RWPE1 (cell line): Measurements from ENCODE around the gene SLC66A1.
"Not testable (repeated sequence)": the region's sequence is repeated elsewhere in the genome, so short reads cannot be mapped to it uniquely, and the experiment has no call there.

ENCODE experiments used
- CTCF ChIA-PET: fragments of 350-600 bp; sonication (Branson Sonifier 250); formaldehyde crosslinking; extraction: SDS; loops from one replicate; lab custom pipeline; 2021; lab: Yijun Ruan, JAX
- POLR2A ChIA-PET: fragments of 400-600 bp; formaldehyde crosslinking; extraction: SDS; loops from one replicate; lab custom pipeline; 2020; ENCODE audit warnings: antibody characterized with exemption; ENCODE audit not compliant: low non-redundant PET; lab: Yijun Ruan, JAX
- DNase-seq: peaks from one replicate; pipeline ENCODE4 v3.0.0; 2012; ENCODE audit warnings: low spot score
- H3K27ac ChIP-seq: fragments of 450-650 bp; 2 replicates; pipeline ENCODE4 v1.5.1; 2017
- CTCF ChIP-seq: fragments of 450-650 bp; conservative IDR thresholded peaks from 2 replicates; pipeline ENCODE4 v1.5.1; 2017; ENCODE audit warnings: low read depth, mild to moderate bottlenecking

The SLC66A1 gene

DNA sequence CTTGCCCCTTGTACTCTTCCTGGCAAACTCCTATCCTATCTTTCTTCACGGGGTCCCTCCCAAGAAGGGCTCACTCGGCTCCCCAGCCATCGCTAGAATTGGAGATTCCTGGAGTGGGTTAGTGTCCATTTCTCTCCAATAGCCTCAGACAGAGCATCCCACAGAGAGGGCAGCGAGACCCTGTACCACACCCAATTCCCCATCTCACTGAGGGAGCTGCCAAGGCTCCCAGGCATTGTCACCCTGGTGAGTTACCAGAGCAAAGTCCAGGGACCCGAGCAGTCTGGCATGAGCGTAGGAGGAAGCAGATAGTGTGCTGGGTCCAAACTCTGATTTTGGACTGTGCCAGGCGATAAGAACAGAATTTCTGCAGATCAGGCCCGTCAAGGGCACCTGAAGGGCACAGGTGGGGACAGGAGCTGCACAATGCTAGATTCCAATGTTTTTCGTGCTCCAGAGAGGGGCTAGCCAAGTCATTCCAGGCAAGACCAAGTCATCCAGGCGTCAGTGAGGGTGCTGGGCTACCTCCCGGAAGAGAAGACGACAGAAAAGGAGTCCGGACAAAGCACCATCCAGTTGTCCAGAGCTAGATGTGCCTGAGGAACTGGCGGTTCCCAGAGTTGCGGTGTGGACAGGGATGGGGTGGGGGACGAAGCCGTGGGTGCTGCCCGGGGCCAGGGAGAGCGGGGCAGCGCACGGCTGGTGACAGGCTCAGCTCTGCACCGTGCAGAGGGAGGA is 38.9 kb upstream of the SLC66A1 start:
- no peak for TF ChIP-seq CTCF
- CTCF ChIA-PET: no interaction called here
- DNase-seq: no peak
- POLR2A ChIA-PET: no interaction called here
- H3K27ac ChIP-seq: no peak overlapping the region

- POLR2A ChIA-PET, H3K27ac ChIP-seq, DNase-seq: not testable (repeated sequence)
- CTCF ChIA-PET: interaction anchor here (0.6 kb wide), 1 partner anchor 380 kb away, joined by 3 read pairs; no protein-coding TSS in a partner anchor
These were observed 38.1 kb upstream of the SLC66A1 start for GRCh38 chr1:19273844-19274531.

DNA sequence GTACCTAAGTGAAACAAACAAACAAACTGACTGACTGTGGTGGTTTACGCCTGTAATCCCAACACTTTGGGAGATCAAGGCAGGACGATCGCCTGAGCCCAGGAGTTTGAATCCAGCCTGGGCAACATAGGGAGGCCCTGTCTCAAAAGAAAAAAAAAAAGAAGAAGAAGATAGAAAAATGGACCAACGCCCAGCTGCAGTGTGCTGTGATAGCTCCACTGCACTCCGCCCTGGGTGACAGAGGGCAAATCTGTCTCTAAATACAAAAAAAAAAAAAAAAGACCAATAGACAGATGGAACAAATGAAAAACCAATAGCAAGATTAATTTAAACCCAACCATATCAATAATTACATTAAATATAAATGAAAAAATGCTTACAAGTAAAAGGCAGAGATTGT is 37.5 kb upstream of the SLC66A1 start:
- CTCF ChIA-PET: interaction anchor here (0.6 to 0.7 kb wide), 2 partner anchors 28 to 379 kb away, joined by 3 read pairs; no protein-coding TSS in a partner anchor
- DNase-seq: no peak

GRCh38 chr1:19283891-19284290 is 28.2 kb upstream of the SLC66A1 start:
- CTCF ChIA-PET: no interaction called here
- POLR2A ChIA-PET: no interaction called here
- H3K27ac ChIP-seq: no peak overlapping the region
- DNase-seq: no peak
- TF ChIP-seq CTCF: no peak

More for the DNA sequence above, 37.5 kb upstream of the SLC66A1 start:
- TF ChIP-seq CTCF: no peak
- no peak overlapping the region for H3K27ac ChIP-seq
- POLR2A ChIA-PET: no interaction called here

- DNase-seq: no peak
- ChIA-PET POLR2A (no interaction called here), CTCF (interaction anchor here (1.1 kb wide), 1 partner anchor 366 kb away, joined by 6 read pairs; no protein-coding TSS in a partner anchor)
- no peak overlapping the region for H3K27ac ChIP-seq
- no peak for TF ChIP-seq CTCF
These were observed 27.2 kb upstream of the SLC66A1 start for GRCh38 chr1:19284881-19285280.

DNA sequence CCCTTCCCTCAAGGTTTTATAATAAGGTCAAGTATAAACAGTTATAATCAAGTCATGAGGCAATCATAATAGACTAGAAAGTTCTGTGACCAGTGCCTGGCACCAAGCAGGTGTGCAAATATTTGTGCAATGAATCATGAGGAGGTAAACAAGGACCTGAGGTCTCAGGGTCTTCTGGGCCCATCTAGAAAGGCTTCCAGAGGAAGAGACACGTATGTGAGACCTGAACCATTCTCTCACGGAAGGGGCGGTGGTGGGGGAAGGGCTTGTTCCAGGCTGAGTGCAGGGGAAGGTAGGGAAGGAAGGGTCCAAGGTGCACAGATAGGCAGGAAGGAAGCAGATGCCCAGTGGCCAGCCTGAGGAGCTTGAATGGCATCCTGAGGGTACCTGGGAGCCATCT is 26.8 kb upstream of the SLC66A1 start:
- POLR2A ChIA-PET, DNase-seq, H3K27ac ChIP-seq: not testable (repeated sequence)
- CTCF ChIA-PET: interaction anchor here (1.1 kb wide), 1 partner anchor 365 kb away, joined by 6 read pairs; no protein-coding TSS in a partner anchor

- DNase-seq, POLR2A ChIA-PET, H3K27ac ChIP-seq, CTCF ChIA-PET: not testable (repeated sequence)
These were observed 26.3 kb upstream of the SLC66A1 start for GRCh38 chr1:19285807-19286206.
